ENCODE results near the gene SF3B4.

GRCh38 chr1:149927056-149927562 is 494 bp downstream of the SF3B4 start:
- no peak for TF ChIP-seq CTCF (IDR thresholded peaks at IDR 0.05)
- TF ChIP-seq EZH2 (IDR thresholded peaks at IDR 0.05; ENCODE audit: borderline replicate concordance, insufficient read depth, low read depth, low read length, poor library complexity, severe bottlenecking), result no peak

All from B cell (primary cell).